Measurements from ENCODE around the gene KDELR3.

- TF ChIP-seq ZNF777 (tag by site-specific recombination; IDR thresholded peaks at IDR 0.05; ENCODE audit: borderline replicate concordance) (no peak), YY1 (tag by site-specific recombination; IDR thresholded peaks at IDR 0.05) (no peak), ZBTB49 (tag by site-specific recombination; IDR thresholded peaks at IDR 0.05; ENCODE audit: low read depth) (no peak), ZNF664 (tag by site-specific recombination; IDR thresholded peaks at IDR 0.05) (no peak), ZNF473 (tag by site-specific recombination; IDR thresholded peaks at IDR 0.05) (no peak)
- TF ChIP-seq, protein P1, sequence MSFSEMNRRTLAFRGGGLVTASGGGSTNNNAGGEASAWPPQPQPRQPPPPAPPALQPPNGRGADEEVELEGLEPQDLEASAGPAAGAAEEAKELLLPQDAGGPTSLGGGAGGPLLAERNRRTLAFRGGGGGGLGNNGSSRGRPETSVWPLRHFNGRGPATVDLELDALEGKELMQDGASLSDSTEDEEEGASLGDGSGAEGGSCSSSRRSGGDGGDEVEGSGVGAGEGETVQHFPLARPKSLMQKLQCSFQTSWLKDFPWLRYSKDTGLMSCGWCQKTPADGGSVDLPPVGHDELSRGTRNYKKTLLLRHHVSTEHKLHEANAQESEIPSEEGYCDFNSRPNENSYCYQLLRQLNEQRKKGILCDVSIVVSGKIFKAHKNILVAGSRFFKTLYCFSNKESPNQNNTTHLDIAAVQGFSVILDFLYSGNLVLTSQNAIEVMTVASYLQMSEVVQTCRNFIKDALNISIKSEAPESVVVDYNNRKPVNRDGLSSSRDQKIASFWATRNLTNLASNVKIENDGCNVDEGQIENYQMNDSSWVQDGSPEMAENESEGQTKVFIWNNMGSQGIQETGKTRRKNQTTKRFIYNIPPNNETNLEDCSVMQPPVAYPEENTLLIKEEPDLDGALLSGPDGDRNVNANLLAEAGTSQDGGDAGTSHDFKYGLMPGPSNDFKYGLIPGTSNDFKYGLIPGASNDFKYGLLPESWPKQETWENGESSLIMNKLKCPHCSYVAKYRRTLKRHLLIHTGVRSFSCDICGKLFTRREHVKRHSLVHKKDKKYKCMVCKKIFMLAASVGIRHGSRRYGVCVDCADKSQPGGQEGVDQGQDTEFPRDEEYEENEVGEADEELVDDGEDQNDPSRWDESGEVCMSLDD (tag by site-specific recombination; IDR thresholded peaks at IDR 0.05), result no peak
- TF ChIP-seq, protein P2, sequence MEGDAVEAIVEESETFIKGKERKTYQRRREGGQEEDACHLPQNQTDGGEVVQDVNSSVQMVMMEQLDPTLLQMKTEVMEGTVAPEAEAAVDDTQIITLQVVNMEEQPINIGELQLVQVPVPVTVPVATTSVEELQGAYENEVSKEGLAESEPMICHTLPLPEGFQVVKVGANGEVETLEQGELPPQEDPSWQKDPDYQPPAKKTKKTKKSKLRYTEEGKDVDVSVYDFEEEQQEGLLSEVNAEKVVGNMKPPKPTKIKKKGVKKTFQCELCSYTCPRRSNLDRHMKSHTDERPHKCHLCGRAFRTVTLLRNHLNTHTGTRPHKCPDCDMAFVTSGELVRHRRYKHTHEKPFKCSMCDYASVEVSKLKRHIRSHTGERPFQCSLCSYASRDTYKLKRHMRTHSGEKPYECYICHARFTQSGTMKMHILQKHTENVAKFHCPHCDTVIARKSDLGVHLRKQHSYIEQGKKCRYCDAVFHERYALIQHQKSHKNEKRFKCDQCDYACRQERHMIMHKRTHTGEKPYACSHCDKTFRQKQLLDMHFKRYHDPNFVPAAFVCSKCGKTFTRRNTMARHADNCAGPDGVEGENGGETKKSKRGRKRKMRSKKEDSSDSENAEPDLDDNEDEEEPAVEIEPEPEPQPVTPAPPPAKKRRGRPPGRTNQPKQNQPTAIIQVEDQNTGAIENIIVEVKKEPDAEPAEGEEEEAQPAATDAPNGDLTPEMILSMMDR (tag by site-specific recombination; IDR thresholded peaks at IDR 0.05), result no peak
These were observed 9.7 kb downstream of the KDELR3 start for GRCh38 chr22:38477585-38477984.

Measured in HEK293 (cell line).